ENCODE data around the gene PARVB. TPM values are rescaled to one million over a fixed set of nuclear protein-coding genes. Genes with fewer than 3 reads are reported as not detected.

PARVB gene, protein sequence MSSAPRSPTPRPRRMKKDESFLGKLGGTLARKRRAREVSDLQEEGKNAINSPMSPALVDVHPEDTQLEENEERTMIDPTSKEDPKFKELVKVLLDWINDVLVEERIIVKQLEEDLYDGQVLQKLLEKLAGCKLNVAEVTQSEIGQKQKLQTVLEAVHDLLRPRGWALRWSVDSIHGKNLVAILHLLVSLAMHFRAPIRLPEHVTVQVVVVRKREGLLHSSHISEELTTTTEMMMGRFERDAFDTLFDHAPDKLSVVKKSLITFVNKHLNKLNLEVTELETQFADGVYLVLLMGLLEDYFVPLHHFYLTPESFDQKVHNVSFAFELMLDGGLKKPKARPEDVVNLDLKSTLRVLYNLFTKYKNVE
- total RNA-seq = 6.7 TPM

- ATAC-seq = peak; percentile 12
Measured at GRCh38 chr22:44024288-44024921, at the start of gene PARVB. Gene PARVB, plus strand, starts transcription at chr22:44024302. Its CDS starts 38 bp downstream, at chr22:44024340.

DNA sequence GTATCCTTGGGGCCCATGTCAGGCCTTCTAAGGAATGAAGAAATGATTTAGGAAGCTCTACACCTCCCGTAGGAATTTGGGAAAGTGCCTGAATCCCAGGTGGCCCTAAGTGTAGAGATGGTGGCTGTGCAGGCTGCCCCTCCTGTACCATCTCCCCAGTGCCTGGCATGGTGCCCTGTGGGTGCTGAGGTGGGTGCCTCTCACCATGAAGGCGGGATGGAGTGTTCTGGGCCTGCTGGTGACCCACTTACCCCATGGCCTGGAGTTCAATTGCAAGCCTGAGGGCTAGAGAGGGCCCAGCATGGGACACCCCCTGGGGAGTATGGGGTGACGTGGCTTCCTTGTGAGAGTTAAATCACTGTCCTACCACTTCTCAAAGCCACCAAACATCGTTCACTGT, 49.1 kb upstream of the PARVB start:
- no peak for ATAC-seq

DNA sequence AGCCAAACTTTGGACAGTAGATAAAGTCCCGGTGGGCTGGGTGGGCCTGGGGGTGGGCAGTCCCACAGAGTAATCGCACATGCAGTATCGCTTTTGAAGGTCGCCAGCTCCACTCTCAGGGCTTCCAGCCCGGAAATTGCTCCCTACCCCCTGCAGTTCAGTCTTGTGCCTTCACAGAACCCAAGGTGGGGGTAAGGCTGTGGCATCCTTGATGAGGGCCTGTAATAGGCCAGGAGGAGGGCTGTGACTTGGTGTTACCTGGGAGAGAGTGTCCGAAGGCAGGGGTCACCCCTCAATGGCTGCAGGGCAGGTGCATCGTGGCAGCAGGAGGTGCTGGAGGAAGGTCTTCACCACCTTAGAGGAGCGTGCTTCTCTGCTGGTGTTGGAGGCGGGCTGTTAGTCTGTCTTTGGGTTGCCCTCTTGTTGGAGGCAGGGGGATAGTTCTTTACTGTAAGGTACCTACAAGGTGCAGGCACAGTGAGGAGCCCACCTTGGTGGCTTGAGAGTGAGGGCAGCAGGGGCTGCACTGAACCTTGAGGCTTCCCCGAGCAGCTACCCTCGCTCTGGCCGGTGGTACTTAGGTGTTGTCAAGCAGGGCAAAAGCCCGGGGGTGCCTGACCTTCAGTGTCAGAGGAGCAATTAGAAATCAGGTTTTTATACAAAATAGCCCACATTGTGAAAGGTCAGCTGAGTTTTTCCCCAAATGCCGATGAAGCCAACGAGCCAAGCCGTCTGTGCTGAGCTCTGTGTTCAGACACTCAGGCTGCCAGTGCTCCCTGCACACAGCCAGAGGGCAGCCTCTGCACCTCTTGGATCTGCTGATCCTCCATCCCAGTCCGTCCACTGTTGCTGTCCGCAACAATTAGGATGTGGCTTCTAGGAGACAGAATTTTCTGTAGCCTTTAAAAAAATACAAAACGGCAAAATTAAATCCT, 47.0 kb upstream of the PARVB start:
- ATAC-seq = no peak

- ATAC-seq = no peak
Measured at GRCh38 chr22:43978558-43978957, 45.5 kb upstream of the PARVB start.

GRCh38 chr22:43980579-43980978, 43.5 kb upstream of the PARVB start:
- ATAC-seq = no peak

GRCh38 chr22:43980996-43981395, 43.1 kb upstream of the PARVB start:
- ATAC-seq = no peak

DNA sequence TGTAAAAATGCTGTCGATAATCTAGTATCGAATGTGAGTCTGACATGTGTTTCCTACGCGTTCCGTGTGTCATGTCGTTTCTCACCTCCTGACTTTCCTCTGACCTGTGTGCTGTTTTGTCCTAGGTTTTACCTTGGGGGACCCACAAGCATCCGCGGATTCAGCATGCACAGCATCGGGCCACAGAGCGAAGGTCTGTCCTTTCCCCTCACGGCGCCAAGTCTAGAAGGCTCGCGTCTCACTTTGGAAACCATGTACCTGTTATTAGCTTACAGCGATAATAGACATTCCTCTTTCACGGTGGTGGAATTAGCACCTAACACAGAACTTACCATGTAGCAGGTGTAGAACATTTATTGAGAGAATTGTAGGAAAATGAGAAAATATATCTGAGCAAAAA, 40.3 kb upstream of the PARVB start:
- no peak for ATAC-seq

DNA sequence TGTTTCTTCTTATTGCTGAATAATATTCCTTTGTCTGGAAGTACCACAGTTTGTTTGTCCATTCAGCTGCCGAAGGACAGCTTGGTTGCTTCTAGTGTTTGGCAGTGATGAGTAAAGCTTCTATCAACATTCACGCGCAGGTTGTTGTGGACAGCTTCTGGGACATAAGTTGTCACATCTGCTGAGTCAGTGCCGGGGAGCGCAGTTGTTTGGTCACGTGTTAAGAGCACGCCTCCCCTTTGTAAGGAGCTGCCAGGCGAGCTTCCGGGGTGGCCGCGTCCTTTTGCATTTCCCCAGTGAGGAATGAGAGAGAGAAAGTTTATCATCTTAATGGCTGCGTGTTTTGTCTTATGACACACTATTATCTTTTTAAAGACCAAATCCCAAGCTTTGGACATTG, 38.6 kb upstream of the PARVB start:
- ATAC-seq = no peak

DNA sequence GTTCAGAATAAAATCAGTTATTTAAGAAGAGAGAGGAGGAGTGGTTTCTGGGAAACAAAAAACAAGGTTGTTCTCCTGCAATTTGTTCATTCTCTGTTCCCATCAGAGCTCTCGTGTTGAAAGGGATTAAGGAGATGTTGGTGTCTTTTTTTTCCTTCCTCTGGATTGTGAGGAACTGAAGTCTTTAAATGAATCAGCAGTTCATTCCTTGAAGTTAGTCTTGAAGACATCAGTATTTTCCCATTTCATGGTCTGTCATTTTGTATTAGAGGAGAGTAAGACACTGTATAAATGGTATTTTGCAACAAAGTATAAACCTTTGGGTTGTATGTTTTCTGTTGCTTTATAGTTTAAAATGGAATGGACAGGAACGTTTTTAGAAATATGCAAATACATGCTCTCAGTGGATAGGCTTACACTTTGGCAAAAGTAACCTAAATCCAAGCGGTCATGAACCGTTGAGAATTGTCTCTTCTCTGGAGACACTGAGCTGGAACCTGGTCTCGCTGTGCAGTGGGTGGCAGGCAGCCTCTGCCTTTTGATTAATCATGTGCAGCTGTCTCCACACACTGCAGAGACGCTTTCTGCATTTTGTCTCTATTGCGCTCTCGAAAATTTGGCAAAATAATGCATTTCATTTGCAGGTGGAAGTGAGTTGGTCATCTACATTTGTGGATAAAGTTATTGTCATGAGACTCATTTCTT, 35.8 kb upstream of the PARVB start:
- ATAC-seq = no peak

- no peak for ATAC-seq
Measured at GRCh38 chr22:43988960-43989359, 35.1 kb upstream of the PARVB start.

GRCh38 chr22:43990044-43990443, 34.1 kb upstream of the PARVB start:
- ATAC-seq = no peak

GRCh38 chr22:43991316-43992020, 32.6 kb upstream of the PARVB start:
- ATAC-seq = no peak

DNA sequence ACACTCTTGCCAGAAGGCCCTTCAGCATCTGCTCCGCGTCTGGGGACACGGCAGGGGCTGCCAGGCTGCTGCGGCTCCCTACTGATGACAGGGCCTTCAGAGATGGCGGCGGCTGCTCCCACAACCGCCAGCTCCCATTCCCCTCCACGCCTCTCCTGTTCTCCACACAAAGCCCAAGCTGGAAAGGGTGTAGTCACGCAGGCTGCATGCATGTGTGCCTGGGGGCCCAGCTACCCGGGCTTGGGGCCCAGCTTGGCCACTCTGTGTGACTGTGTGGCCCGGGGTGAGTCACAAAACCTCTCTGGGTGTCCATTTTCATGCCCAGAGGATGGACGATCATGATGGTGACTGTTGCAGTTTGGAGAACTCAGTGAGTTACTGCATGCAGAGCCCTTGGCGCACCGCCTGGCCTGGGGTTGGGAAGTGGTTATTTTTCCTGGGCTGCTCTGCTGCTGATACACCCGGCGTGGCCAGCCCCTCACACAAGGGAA, 31.7 kb upstream of the PARVB start:
- no peak for ATAC-seq

DNA sequence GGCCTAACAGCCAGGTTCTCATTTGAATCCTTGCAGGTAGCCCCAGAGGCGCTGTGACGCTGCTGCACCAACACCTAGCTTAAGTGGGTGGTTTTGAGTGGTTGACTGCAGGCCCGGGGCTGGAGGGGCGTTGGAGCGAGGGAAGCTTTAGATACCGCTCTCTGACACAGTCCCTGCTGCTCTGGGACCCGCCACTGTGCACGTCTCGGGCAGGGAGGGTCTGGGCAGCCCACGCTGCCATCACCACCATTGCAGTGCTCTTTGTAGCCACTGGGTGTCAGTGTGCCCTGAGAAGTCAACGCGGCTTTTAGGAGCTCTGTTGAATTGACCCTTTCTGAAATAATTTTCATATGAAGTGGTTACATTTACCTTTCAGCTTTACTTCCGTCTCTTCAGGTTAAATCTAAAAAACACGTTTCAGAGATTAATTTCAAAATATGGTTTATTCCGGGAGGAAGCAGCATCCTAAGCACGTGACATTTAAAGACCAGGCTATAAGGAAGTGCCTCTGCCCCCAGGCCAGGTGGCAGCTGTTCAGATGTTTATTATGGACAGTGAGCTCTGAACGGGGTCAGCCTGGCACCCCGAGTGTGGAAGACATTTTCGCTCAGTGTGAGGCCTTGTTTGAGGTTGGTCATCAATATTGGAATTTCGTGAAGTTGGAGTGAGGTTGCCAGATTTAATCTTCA, 30.9 kb upstream of the PARVB start:
- peak; percentile 72 for ATAC-seq

GRCh38 chr22:43994006-43994405, 30.1 kb upstream of the PARVB start:
- no peak for ATAC-seq

GRCh38 chr22:43994416-43994815, 29.7 kb upstream of the PARVB start:
- ATAC-seq = no peak

DNA sequence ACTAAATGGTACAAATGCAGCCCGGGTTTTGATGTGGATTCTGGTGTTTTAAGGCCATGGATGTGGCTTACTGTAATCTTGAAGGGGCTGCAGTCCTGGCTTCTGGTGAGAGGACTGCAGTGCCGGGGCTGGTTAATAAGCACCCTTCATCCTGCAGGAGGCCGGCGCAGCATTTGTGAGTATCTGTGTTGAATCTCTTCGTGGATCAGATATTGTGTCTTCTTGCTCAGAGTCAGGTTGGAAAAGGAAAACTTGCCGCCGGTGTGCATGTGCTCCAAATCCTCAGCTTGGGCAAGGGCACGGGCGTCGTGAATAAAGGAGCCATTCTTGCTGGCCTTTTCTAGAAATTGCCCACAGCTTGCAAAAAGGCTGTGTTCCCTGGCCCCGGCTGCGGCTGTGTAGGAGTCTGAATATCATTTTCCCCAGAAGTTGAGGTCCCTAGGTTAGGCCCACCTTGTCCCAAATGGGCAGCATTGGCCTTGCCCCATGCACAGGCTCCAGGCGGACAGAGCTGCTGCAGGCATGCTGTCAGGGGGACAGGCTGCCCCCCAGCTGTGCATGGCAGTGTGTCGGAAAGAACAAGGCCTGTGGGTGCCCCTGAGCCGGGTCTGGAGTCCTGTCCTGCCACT, 28.9 kb upstream of the PARVB start:
- no peak for ATAC-seq

GRCh38 chr22:43995798-43996169, 28.3 kb upstream of the PARVB start:
- no peak for ATAC-seq

DNA sequence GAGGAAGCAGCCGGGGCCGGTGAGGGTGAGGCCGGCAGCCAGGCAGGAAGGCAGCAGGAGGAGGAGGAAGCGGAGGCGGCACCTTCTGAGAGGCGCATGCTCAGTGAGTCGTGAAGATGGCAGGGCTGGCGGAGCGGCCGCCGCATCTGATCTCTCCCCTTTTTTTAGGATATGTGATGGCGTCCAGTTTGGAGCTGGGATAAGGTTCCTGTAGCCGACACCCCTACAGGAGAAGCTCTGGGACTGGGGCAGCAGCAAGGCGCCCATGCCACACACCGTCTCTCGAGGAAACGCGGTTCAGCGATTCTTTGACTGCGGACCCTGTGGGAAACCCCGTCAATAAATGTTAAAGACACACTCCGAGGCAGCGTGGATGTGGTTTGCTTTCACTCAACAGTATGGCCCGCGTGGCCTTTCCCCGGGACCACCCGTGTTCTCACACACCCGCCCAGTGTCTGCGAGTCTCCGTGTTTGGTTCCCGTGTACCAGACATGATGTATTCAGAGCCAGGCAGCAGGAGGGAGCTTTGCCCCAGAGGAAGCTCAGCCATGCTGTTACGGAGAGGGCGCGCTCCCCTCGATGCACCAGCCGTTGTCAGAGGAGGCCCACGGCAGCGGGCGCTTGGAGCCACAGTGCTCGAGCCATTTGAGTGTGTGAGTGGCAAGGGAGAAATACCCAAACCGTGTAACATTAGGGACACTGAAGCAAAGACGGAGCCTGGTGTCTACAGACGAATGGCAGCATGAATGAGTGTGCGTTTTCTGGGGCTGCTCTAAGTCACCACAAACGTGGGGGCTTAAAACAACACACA, 27.7 kb upstream of the PARVB start:
- ATAC-seq = no peak

DNA sequence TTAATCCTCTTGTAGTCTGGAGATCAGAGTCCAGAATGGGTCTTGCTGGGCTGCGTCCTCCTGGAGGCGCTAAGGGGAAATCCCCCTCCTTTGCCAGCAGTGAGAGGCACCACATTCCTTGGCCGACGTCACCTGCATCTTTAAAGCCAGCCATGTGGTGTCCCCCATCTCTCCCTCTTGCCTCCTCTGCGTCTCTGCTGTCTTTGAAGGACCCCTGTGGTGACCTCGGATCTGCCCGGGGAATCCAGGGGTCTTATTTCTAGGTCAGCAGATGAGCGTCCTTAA, 27.2 kb upstream of the PARVB start:
- no peak for ATAC-seq
